ENCODE data around the gene CLPTM1L.
"Not testable (repeated sequence)": the region's sequence is repeated elsewhere in the genome, so short reads cannot be mapped to it uniquely, and the experiment has no call there.

Gene CLPTM1L

GRCh38 chr5:1278656-1279442, 66.0 kb downstream of the CLPTM1L start:
- CTCF ChIA-PET: no interaction called here

GRCh38 chr5:1278216-1278615, 66.7 kb downstream of the CLPTM1L start:
- Mint-ChIP-seq H3K27me3 (no peaks in the 10 kb centered on the region), H3K9me3 (peaks cover 2% of the 10 kb centered on the region), H3K4me3 (no peak overlapping the region), H3K4me1 (peaks cover 6% of the 10 kb centered on the region), H3K27ac (no peak overlapping the region), H3K36me3 (peaks cover 10% of the 10 kb centered on the region)
- CTCF ChIA-PET: no interaction called here
- no peak for DNase-seq

More at GRCh38 chr5:1278656-1279442, 66.0 kb downstream of the CLPTM1L start:
- Mint-ChIP-seq H3K4me1 (peaks cover 6% of the 10 kb centered on the region), H3K27ac (no peak overlapping the region), H3K4me3 (no peak overlapping the region), H3K36me3 (peaks cover 8% of the 10 kb centered on the region), H3K27me3 (no peaks in the 10 kb centered on the region), H3K9me3 (peaks cover 2% of the 10 kb centered on the region)
- DNase-seq: no peak

DNA sequence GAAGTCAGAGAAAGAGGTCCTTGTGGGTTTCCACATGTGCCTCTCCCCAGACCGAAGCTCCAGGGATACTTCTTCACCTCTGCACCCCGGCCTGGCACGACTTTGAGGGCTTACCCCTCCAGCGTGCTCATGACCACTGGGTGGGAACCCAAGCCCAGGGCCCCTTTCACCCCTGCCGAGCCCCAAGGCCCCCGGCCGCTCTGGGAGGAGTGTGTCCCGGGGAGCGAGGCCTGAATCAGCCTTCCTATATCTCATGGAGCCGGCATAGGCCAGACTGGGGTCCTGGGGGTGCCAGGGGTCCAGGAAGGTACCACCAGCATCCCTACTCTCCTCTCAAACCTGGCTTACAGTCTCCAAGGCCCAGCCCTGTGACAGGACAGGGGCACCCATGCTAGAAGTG, 67.1 kb downstream of the CLPTM1L start:
- H3K36me3 Mint-ChIP-seq: peaks cover 10% of the 10 kb centered on the region
- no peak overlapping the region for H3K4me3 Mint-ChIP-seq

GRCh38 chr5:1277331-1277730, 67.6 kb downstream of the CLPTM1L start:
- H3K9me3 Mint-ChIP-seq: peaks cover 2% of the 10 kb centered on the region
- DNase-seq: no peak
- CTCF ChIA-PET: no interaction called here
- H3K4me1 Mint-ChIP-seq: peaks cover 6% of the 10 kb centered on the region
- H3K27me3 Mint-ChIP-seq: no peaks in the 10 kb centered on the region
- no peak overlapping the region for H3K27ac Mint-ChIP-seq
- H3K36me3 Mint-ChIP-seq: peaks cover 10% of the 10 kb centered on the region
- no peak overlapping the region for H3K4me3 Mint-ChIP-seq

More for the DNA sequence above, 67.1 kb downstream of the CLPTM1L start:
- CTCF ChIA-PET: no interaction called here
- no peak for DNase-seq
- Mint-ChIP-seq H3K9me3 (peaks cover 2% of the 10 kb centered on the region), H3K4me1 (peaks cover 6% of the 10 kb centered on the region), H3K27me3 (no peaks in the 10 kb centered on the region), H3K27ac (no peak overlapping the region)

GRCh38 chr5:1276930-1277329, 68.0 kb downstream of the CLPTM1L start:
- CTCF ChIA-PET: interaction anchor here (0.7 kb wide), 1 partner anchor 86 kb away, joined by 3 read pairs; no protein-coding TSS in a partner anchor

DNA sequence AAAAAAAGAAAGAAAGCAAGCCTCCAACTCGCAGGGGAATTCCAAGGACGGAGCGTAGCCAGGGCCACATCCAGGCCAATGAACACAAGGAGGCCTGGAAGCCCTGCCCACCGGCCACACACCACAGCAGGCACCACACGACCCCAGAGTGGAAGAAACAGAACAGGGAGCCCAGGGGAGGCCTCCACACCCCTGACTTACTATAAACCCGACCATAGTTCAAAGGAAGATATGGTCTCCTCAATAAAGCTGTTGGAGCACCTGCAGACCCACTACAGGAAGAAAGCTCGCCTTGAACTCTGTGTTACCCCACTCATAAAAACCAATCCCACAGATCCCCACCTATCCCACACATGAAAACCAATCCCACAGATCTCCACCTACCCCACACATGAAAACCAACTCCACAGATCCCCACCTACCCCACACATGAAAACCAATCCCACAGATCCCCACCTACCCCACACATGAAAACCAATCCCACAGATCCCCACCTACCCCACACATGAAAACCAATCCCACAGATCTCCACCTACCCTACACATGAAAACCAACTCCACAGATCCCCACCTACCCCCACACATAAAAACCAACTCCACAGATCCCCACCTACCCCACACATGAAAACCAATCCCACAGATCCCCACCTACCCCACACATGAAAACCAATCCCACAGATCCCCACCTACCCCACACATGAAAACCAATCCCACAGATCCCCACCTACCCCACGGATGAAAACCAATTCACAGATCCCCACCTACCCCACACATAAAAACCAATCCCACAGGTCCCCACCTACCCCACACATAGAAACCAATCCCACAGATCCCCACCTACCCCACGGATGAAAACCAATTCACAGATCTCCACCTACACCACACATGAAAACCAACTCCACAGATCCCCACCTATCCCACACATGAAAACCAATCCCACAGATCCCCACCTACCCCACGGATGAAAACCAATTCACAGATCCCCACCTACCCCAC, 69.2 kb downstream of the CLPTM1L start:
- H3K36me3 Mint-ChIP-seq: peaks cover 15% of the 10 kb centered on the region
- not testable (repeated sequence) for H3K4me3 Mint-ChIP-seq, H3K4me1 Mint-ChIP-seq, H3K27ac Mint-ChIP-seq, H3K27me3 Mint-ChIP-seq, DNase-seq, H3K9me3 Mint-ChIP-seq
- CTCF ChIA-PET: interaction anchor here (0.7 kb wide), 1 partner anchor 85 kb away, joined by 3 read pairs; no protein-coding TSS in a partner anchor

More at GRCh38 chr5:1276930-1277329, 68.0 kb downstream of the CLPTM1L start:
- no peak overlapping the region for H3K4me3 Mint-ChIP-seq
- peaks cover 2% of the 10 kb centered on the region for H3K9me3 Mint-ChIP-seq
- H3K27me3 Mint-ChIP-seq: no peaks in the 10 kb centered on the region
- peaks cover 6% of the 10 kb centered on the region for H3K4me1 Mint-ChIP-seq
- no peak overlapping the region for H3K27ac Mint-ChIP-seq
- peaks cover 10% of the 10 kb centered on the region for H3K36me3 Mint-ChIP-seq
- no peak for DNase-seq

GRCh38 chr5:1274471-1274870, 70.4 kb downstream of the CLPTM1L start:
- no peak for DNase-seq
- H3K4me3 Mint-ChIP-seq: no peak overlapping the region
- no peak overlapping the region for H3K27ac Mint-ChIP-seq
- CTCF ChIA-PET: no interaction called here
- H3K36me3 Mint-ChIP-seq: peaks cover 15% of the 10 kb centered on the region
- H3K4me1 Mint-ChIP-seq: peaks cover 9% of the 10 kb centered on the region
- H3K9me3 Mint-ChIP-seq: peaks cover 2% of the 10 kb centered on the region
- peaks cover 3% of the 10 kb centered on the region for H3K27me3 Mint-ChIP-seq

DNA sequence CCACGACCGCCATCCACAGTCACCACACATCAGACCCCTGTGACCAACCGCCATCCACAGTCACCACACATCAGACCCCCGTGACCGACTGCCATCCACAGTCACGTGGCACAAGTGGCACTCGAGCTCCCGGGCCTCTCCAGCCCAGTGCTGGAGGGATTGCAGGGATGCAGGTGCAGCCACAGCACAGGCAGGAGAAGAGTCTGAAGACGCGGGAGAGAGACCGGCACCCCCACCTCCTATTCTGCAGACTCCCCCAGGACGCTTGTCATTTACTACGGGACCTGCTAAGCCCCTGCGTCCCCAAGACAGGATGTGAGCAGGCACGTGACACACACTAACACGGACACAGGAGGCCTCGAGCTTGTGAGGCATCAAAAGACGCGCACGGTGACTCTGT, 71.2 kb downstream of the CLPTM1L start:
- Mint-ChIP-seq H3K9me3 (peaks cover 2% of the 10 kb centered on the region), H3K27me3 (peaks cover 4% of the 10 kb centered on the region)
- CTCF ChIA-PET: no interaction called here

DNA sequence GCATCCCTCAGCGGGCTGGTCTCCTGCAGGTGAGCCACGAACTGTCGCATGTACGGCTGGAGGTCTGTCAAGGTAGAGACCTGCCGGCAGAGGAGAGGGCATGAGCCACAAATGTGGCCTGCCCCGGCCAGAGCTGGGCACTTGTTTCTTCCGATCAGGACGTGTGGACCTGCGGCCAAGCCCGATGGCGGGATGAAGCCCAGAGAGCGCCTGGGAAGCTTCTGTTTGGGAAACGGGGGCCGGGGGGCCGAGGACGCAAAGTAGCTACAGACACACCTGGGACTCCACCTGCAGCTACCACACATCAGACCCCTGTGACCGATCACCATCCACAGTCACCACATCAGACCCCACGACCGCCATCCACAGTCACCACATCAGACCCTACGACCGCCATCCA, 72.7 kb downstream of the CLPTM1L start:
- no peak overlapping the region for H3K4me3 Mint-ChIP-seq
- H3K9me3 Mint-ChIP-seq: peaks cover 2% of the 10 kb centered on the region
- no peak for DNase-seq
- peaks cover 4% of the 10 kb centered on the region for H3K27me3 Mint-ChIP-seq
- peaks cover 10% of the 10 kb centered on the region for H3K36me3 Mint-ChIP-seq
- H3K27ac Mint-ChIP-seq: no peak overlapping the region
- CTCF ChIA-PET: no interaction called here
- H3K4me1 Mint-ChIP-seq: peaks cover 26% of the 10 kb centered on the region

More for the DNA sequence above, 71.2 kb downstream of the CLPTM1L start:
- Mint-ChIP-seq H3K36me3 (peaks cover 15% of the 10 kb centered on the region), H3K4me3 (no peak overlapping the region), H3K4me1 (peaks cover 16% of the 10 kb centered on the region), H3K27ac (no peak overlapping the region)
- no peak for DNase-seq

- DNase-seq: no peak
- H3K9me3 Mint-ChIP-seq: peaks cover 2% of the 10 kb centered on the region
- H3K27ac Mint-ChIP-seq: no peak overlapping the region
- no peak overlapping the region for H3K4me3 Mint-ChIP-seq
- H3K4me1 Mint-ChIP-seq: peaks cover 26% of the 10 kb centered on the region
- CTCF ChIA-PET: no interaction called here
- peaks cover 4% of the 10 kb centered on the region for H3K27me3 Mint-ChIP-seq
- peaks cover 10% of the 10 kb centered on the region for H3K36me3 Mint-ChIP-seq
These were observed 73.7 kb downstream of the CLPTM1L start for GRCh38 chr5:1270933-1271914.

- Mint-ChIP-seq H3K4me3 (no peak overlapping the region), H3K9me3 (peaks cover 2% of the 10 kb centered on the region), H3K36me3 (peaks cover 10% of the 10 kb centered on the region), H3K27me3 (peaks cover 10% of the 10 kb centered on the region), H3K27ac (no peak overlapping the region), H3K4me1 (peaks cover 25% of the 10 kb centered on the region)
- CTCF ChIA-PET: no interaction called here
- no peak for DNase-seq
These were observed 74.5 kb downstream of the CLPTM1L start for GRCh38 chr5:1270426-1270825.

DNA sequence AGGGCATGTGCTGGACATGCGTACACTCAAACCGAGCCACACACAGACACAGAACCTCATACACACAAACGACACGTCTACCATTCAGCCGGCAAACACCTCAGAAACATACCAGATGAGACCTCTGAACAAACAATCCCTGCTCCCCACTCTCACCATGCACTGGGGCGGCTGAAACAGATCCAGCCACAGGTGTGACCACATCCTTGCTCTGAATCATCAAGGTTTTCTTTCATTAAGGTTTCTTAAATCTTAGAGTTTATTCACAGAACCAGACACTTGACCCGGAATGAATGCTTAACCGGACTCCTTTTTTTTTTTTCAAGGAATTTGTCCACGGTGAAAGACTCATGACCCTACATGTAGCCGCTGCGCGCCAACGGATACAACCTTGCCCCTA, 76.2 kb downstream of the CLPTM1L start:
- Mint-ChIP-seq H3K4me3 (no peak overlapping the region), H3K27ac (no peak overlapping the region), H3K27me3 (peaks cover 10% of the 10 kb centered on the region), H3K36me3 (peaks cover 6% of the 10 kb centered on the region), H3K9me3 (no peaks in the 10 kb centered on the region), H3K4me1 (peaks cover 20% of the 10 kb centered on the region)
- CTCF ChIA-PET: no interaction called here
- DNase-seq: peak; percentile 80

GRCh38 chr5:1268056-1268455, 76.8 kb downstream of the CLPTM1L start:
- H3K27ac Mint-ChIP-seq: no peak overlapping the region
- CTCF ChIA-PET: no interaction called here

More at GRCh38 chr5:1268056-1268455, 76.8 kb downstream of the CLPTM1L start:
- H3K27me3 Mint-ChIP-seq: peaks cover 10% of the 10 kb centered on the region
- no peak overlapping the region for H3K4me3 Mint-ChIP-seq
- peaks cover 6% of the 10 kb centered on the region for H3K36me3 Mint-ChIP-seq
- no peak for DNase-seq
- H3K9me3 Mint-ChIP-seq: no peaks in the 10 kb centered on the region
- peaks cover 20% of the 10 kb centered on the region for H3K4me1 Mint-ChIP-seq
